H1 (cell line): ENCODE results near the gene BRD4. TPM values are rescaled to one million over a fixed set of nuclear protein-coding genes. Genes with fewer than 3 reads are reported as not detected.

Experiments used
- BACH1 ChIP-seq: IDR thresholded peaks from 2 replicates; pipeline ENCODE4 v1.6.1; 2012; ENCODE audit warnings: low read length, improper control_type of control experiment
- NRF1 ChIP-seq: IDR thresholded peaks from 2 replicates; pipeline ENCODE4 v1.6.1; 2011; ENCODE audit warnings: mild to moderate bottlenecking, low read depth, low read length, improper control_type of control experiment
- polyA plus RNA-seq, 7 experiments: library from polyadenylated mRNA; depleted of rRNA in 3 of 7; stranded (reverse) in 5 of 7; unstranded in 2 of 7; fragments of >200 nt in 5 of 7; fragments of 200-250 nt in 2 of 7; gene quantifications; 1 replicate in 5 of 7; 2 replicates in 1 of 7; 4 replicates in 1 of 7; pipeline versions ENCODE4 v1.2.1 to v1.2.3, GENCODE V29; 2011 to 2013; ENCODE audit warnings: missing spikeins in 2 of 7, mixed read lengths in 2 of 7
- total RNA-seq: library from RNA; stranded (reverse); fragmentation: NEBNext Ultra II Directional; extraction: Animal tissue kit (Norgen Biotek cat#: 25700); gene quantifications from 2 replicates; pipeline ENCODE4 v1.2.1, GENCODE V29; 2021
- TF ChIP-seq, protein P1 (sequence below): IDR thresholded peaks from 2 replicates; pipeline ENCODE4 v1.6.1; 2012; ENCODE audit warnings: inconsistent platforms
- TF ChIP-seq, protein P2 (sequence below): IDR thresholded peaks from 2 replicates; pipeline ENCODE4 v1.6.1; 2011; ENCODE audit warnings: low read length, improper control_type of control experiment

BRD4 gene
- total and polyA plus RNA-seq, 2 of the 8 experiments (the other 6 are each of a cell fraction or from before 2014, with no cell fraction given), result 14.1 to 146 TPM

DNA sequence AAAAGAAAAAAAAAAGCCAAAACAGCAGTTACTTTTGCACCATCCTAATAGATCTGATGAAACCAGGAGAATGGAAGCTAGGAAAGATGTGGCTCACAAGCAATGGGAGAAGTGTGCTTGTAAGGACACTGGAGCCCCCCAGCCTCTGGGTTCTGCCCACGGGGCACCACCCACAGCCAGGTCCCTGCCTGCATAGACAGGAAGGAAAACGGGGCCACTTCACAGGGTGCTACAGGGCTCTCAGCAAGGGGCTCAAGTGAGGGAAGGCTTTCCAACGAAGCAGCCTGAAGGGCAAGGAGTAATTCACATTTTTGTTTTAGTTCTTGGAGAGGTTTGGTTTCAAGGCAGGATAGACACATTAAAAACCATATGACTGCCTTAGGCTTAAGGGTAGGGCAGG, 42.7 kb downstream of the BRD4 start (continued):
- TF ChIP-seq, protein P1, sequence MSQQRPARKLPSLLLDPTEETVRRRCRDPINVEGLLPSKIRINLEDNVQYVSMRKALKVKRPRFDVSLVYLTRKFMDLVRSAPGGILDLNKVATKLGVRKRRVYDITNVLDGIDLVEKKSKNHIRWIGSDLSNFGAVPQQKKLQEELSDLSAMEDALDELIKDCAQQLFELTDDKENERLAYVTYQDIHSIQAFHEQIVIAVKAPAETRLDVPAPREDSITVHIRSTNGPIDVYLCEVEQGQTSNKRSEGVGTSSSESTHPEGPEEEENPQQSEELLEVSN, result no peak
- TF ChIP-seq NRF1 (no peak), BACH1 (no peak)
- TF ChIP-seq, protein P2, sequence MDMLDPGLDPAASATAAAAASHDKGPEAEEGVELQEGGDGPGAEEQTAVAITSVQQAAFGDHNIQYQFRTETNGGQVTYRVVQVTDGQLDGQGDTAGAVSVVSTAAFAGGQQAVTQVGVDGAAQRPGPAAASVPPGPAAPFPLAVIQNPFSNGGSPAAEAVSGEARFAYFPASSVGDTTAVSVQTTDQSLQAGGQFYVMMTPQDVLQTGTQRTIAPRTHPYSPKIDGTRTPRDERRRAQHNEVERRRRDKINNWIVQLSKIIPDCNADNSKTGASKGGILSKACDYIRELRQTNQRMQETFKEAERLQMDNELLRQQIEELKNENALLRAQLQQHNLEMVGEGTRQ, result no peak
